ENCODE data around the gene KCND3.
A peak's percentile ranks its signal among the peaks of the same experiment; 100 is the strongest.
"Not testable (repeated sequence)": the region's sequence is repeated elsewhere in the genome, so short reads cannot be mapped to it uniquely, and the experiment has no call there.

Gene KCND3

GRCh38 chr1:111743679-111744101 is 245.8 kb downstream of the KCND3 start:
- DNase-seq (ENCODE audit: low read depth in 2 of 2), result no peak

DNA sequence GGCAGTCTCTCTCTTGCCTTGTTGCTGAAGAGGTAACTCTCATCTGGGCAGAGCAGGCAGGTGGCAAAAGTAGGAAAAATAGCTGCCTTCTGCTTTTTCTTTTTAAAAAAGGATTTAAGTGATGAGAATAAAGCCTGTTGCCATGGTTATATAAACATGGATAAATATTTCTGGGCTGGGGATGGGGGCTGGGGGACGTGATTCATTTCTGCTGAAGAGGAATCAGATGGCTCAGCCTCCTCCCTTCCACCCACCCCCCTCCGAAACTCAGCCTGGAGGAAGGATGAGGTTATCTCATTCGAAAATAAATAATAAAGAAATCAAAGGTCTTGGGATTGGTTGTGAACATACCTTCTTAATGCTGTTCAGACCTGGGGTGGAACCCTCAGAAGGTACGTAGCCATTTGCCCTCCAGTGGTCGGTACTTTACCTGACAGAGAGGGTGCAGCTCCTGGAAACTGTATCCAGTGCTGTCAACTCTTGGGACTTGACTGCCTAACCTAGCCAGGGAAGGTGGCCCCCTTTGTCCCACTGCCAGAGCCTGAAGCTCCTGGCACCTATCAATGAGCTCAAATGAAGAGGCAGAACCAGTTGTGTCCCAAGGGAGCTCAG is 246.4 kb downstream of the KCND3 start:
- DNase-seq (ENCODE audit: low read depth in 2 of 2), result no peak

- not testable (repeated sequence) for DNase-seq (ENCODE audit: low read depth in 2 of 2)
Measured at GRCh38 chr1:111742292-111742691, 247.2 kb downstream of the KCND3 start.

DNA sequence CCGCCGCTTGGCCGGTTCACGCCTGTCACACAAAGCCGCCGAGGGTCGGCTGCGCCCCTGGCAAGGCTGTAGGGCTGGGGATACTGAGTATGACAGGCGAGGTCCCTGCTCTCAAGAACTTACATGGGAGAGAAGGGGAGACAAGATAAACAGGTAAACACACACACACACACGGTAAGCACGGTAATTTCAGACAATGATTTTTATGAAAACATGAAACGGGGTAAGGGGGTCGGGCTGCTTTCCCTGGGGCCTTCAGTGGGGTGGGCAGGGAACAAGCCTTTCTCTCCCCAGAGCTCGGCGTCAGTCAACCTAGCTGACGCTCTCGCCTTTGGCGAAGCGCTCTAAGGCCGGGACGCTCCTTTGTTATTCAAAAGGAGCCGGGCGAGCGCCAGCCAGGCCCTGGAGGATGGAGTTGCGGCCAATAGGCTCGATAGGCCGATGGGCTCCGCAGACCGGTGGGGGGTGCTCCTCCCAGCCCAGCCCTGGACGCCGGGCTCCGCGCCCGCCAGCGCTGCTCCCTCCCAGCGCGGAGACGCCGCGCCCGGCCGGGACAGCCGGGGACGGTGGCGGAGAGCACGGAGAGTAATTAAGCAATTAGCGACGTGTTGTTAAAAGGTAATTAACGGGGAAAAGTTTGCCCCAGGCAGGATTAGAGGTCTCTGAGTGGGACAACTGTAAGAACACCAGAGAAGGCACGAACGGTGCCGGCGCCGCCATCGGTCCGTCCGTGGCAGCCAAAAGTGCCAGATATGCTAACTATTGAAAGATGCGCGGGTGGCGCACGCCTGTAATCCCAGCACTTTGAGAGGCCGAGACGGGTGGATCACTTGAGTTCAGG is 249.3 kb downstream of the KCND3 start:
- no peak for DNase-seq (ENCODE audit: low read depth in 2 of 2)

DNA sequence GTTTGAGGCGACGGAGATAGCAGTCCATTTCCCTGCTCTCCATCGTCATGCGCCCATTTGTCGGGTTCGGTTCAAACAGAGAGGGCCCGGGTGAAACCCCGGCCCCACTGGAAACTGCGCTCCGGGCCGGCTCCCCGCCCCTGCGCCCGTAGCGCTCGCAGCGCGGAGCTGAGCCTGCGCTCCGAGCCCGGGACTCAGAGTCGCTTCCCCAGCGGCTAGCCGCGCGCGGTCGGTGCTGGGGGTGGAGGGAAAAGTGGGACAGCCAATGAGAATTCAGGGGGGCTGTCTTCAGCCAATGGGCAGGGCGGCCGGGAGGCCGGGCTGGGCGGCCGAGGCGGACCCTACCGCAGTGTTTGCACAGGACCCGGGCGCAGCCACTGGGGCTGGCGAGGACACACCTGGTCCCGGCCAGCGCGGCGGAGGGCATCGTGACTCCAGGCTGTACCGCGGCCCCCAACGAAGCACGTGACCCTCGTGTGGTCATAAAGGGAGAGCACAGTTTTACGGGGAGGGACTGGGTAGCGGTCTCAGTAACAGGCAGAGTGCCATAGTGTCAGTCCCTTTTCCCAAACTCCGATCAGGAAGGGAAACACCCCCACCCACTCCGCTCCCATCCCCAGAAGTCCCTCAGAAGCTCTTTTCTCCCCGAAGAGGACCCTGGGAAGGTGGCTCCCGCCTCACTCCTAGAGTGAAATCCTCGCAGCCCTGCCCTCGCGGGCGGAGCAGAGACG is 250.1 kb downstream of the KCND3 start, which contains the start of gene INKA2:
TSS of gene INKA2 (minus strand) at position 202 of the 731 bp plus-strand sequence. CDS start at position 49, 153 bp downstream.
- DNase-seq (ENCODE audit: low read depth in 2 of 2), result peak; percentile 70 to 81

DNA sequence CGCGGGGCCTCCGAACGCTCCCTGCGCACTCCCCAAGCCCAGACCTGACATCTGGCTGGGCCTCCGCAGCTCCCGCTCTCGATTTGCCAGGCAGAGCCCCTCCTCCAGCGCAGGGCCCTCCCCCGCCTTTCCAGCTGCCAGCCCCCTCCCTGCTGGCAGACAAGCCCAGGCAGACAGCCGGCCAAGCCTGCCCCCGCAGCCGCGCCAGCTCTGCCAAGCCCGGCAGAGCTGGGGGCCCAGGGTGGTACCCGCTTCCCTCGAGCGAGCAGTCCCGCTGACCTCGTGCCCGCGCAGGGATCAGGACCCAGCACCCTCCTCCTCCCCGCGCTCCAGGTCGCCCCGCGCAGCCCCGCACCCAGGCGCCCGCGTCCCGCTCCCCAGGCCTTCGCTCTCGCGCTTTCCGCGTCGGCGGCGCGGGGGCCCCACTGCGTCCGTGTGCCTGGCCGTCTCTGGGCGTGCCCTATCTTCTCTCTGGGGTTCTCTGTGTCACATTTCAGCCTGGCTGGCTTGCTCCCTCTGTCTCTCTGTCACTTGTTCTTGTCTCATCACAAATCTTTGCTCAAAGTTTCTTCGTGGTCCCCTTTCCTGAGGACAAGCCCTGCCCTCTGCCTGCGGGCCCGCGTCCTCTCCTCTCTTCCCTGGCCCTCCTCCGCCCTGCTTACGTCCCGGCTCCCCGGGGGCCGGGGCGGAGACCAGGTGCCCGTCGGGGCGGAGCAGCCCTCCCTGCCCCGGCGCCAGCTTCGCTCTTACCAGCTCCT is 250.9 kb downstream of the KCND3 start:
- DNase-seq (ENCODE audit: low read depth in 2 of 2), result peak in 1 of 2 donors; percentile 22

GRCh38 chr1:111738133-111738435 is 251.4 kb downstream of the KCND3 start:
- no peak for DNase-seq (ENCODE audit: low read depth in 2 of 2)

DNA sequence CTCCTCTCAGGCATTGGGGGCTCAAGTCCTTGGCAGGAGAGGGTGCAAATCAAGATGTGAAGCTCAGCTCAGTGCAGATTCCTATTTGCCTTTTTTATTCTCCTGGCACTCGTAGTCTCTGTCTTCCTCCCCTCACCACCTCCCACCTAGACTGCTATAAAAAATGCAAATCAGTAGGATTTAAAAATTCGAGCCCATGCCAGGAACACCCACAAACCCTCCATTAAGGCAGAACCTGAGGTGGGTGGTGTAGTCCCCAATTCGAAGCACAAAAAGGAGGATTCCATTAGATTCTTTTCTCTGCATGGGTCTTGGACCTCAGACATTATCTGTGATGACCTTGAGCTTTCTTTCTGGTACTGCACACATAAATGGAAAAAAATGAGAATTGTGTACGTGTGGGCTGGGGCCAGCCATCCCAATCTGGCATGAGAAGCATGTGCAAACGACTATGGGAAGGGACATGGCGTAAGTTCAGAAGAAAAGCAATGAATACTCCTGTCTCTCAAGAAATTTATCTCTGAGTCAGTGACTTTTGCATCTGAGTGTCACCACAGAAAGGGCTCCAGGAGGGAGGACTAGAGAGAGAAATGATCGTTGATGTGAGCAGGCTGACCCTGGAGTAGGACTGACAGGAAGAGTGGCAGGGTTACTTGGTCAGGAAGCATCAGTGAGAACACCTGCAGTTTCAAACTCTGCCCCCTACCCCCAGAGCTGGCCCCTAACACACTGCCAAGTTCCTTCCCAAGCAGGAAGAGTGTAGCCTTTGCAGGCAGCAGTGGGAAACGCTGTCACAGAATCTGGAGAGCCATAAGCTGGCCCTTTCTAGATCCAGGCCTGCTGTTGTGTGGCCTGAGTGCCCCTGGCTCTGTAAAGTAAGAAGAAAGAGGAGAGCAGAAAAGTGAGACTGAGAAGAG is 252.0 kb downstream of the KCND3 start:
- DNase-seq (ENCODE audit: low read depth in 2 of 2), result no peak

DNA sequence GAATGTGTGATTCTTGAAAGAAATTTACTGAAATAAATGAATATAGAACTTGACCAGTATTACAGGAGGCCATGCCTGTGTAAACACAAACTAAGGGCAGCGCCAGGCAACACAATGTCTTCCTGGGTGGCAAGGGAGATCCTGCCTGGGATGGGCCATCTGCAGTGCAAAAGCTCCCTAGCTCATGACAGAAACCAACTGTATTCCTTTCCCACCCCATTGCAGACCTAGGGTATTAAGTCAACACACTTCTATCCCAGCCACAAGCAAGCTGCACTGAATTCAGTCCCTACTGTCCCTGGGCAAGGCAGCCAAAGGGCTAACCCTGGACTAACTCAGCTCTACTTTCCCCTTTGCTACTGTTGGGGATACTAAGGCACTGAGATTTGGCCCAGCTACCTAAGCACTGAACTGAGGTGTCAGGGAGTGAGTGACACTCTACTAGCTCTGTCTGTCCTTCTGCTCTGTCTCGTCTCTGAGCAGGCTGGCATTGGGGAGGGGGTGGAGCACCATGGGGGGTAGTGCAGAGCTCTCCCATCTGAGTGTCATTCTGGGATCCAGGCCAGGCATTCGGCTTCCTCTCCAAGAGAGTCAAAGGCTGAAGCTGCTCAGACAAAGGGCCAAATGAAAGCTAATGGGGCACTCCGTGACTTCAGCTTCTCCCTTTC is 252.8 kb downstream of the KCND3 start:
- DNase-seq (ENCODE audit: low read depth in 2 of 2), result no peak

GRCh38 chr1:111735858-111736544 is 253.5 kb downstream of the KCND3 start:
- DNase-seq (ENCODE audit: low read depth in 2 of 2), result no peak

DNA sequence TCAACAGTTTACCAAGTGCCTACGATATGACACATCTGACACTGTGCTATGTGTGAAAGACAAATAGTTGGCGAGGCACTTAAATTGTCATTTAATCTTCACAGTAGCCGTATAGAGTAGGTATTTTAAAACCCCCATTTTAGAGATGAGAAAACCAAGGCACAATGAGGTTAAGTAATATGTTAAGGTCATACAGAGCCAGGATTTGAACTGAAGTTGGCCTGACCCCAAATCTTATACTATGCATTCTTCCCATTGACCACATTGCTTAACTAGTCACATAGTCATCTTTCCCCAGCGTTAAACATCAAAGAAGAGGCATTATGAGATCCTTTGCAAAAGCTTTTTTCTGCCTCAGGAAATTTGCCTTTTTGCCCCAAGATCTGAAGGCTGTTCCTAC is 254.1 kb downstream of the KCND3 start:
- no peak for DNase-seq (ENCODE audit: low read depth in 2 of 2)

GRCh38 chr1:111734856-111735255 is 254.6 kb downstream of the KCND3 start:
- DNase-seq (ENCODE audit: low read depth in 2 of 2), result no peak

DNA sequence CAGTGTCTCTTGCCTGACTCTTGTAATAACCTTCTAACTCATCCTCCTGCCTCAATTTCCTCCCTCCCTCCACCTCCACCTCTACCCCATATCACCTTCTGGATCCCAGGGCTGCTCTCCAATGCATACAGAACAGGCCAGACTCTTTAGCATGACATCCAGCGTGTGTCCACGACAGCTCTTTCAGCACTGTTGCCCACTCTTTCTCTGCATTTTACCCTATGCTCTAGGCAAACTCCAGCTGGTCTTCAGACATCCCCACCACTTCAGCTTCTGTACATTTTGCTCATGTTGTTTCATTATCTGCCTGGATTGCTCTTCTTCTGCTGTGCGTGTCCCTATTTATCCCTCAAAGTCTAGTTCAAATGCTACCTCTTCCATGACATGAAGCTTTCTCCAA is 255.0 kb downstream of the KCND3 start:
- no peak for DNase-seq (ENCODE audit: low read depth in 2 of 2)

DNA sequence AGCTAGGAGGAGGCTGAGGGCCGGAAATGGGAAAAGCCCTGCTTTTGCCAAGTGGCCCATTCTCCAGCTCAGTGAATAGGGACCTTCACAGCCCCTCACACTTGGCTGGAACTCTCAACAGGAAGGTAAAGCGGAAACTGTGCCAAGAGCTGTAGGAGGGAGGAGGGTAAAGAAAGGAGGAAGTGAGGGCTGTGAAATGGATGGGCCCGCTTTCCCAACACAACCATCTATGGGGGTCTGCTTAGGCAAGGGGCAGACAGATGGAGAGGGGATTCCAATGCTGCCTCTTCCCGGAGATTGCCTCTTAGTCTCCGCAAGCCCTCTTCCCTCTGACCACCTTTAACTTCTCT is 255.5 kb downstream of the KCND3 start:
- no peak for DNase-seq (ENCODE audit: low read depth in 2 of 2)

DNA sequence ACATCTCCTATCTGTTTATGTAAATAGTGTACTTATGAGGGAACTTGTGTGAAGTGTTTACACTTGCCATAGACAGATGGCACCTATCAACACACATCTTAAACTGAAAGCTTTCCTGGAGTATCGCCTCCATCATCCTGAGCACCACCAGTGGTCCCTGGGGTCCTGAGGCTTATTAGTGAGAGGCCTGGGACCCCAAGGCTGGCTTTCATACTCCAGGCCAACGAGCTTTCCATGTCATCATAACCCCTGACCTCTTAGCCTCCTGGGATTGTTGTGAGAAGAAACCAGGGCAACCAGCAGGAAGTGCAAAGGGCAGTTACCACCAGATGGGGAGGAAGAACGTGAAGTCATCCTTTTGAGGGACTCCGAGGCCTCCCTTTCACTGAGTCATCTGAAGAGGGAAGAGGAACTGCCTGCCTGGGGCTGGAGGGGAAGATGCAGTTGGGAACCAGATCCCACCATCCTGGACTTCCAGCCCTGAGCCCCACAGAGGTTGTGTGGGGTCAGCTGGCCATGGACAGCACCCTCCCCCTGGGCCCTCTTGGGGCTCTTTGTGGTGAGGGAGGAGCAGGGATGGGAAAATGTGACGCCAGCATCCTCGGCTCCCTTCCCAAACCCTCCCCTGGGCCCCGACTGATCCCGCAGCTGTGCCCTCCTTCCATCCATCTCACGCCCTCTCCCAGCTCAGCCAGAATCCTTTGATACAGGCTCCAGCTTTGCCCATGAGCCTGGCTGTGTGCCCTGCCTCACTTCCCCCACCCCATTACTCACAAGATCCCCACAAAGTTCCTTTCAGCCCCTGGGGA is 256.1 kb downstream of the KCND3 start:
- no peak for DNase-seq (ENCODE audit: low read depth in 2 of 2)

GRCh38 chr1:111732718-111733117 is 256.8 kb downstream of the KCND3 start:
- no peak for DNase-seq (ENCODE audit: low read depth in 2 of 2)

- no peak for DNase-seq (ENCODE audit: low read depth in 2 of 2)
Measured at GRCh38 chr1:111731956-111732355, 257.5 kb downstream of the KCND3 start.

DNA sequence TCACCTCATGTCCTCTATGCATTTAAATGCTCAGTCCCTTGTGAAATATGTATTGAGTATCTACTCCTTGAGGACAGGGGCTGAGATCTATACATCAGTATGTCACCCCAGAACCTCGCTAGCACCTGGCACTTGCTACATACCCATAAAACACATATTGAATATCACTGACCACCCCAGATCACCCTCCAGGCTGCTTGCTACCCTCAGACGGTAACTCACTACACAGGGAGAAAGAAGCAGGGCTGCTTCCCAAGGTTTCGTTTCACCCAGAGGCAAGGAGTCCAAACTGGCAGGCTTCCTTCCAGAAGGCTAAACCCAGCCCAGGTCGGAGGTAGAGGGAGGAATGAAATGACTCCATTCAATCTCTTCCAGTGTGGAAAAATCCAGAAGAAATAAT is 258.8 kb downstream of the KCND3 start:
- no peak for DNase-seq (ENCODE audit: low read depth in 2 of 2)
